GM21786 (cell line): Measurements from ENCODE around the gene MORN2.
A peak's percentile ranks its signal among the peaks of the same experiment; 100 is the strongest.
"Not testable (repeated sequence)": the region's sequence is repeated elsewhere in the genome, so short reads cannot be mapped to it uniquely, and the experiment has no call there.

Source experiments
- ATAC-seq: cut with Tn5 transposase; IDR thresholded peaks from one replicate; pipeline ENCODE4 v1.9.1; 2021; ENCODE audit not compliant: unreplicated experiment

MORN2 gene

GRCh38 chr2:38875576-38876367 is at the start of gene MORN2, which contains the start of gene DHX57:
MORN2 (plus strand) TSS chr2:38875976.
DHX57 (minus strand) TSS chr2:38875934; CDS start chr2:38868405, 7,529 bp downstream.
- ATAC-seq, result peak; percentile 100

GRCh38 chr2:38827539-38828145 is 48.1 kb upstream of the MORN2 start:
- ATAC-seq, result not testable (repeated sequence)

- ATAC-seq, result no peak
Measured at GRCh38 chr2:38828460-38828859, 47.3 kb upstream of the MORN2 start.

GRCh38 chr2:38829971-38830370 is 45.8 kb upstream of the MORN2 start:
- no peak for ATAC-seq

GRCh38 chr2:38830526-38831159 is 45.1 kb upstream of the MORN2 start:
- no peak for ATAC-seq

GRCh38 chr2:38835015-38835601 is 40.7 kb upstream of the MORN2 start:
- ATAC-seq, result no peak

GRCh38 chr2:38835990-38836389 is 39.8 kb upstream of the MORN2 start:
- peak; percentile 98 for ATAC-seq

- ATAC-seq, result no peak
Measured at GRCh38 chr2:38836791-38837190, 39.0 kb upstream of the MORN2 start.

GRCh38 chr2:38850045-38850444 is 25.7 kb upstream of the MORN2 start:
- peak; percentile 99 for ATAC-seq

- no peak for ATAC-seq
Measured at GRCh38 chr2:38856165-38856564, 19.6 kb upstream of the MORN2 start.

GRCh38 chr2:38862476-38862875 is 13.3 kb upstream of the MORN2 start:
- no peak for ATAC-seq

GRCh38 chr2:38863061-38863695 is 12.6 kb upstream of the MORN2 start:
- ATAC-seq, result peak; percentile 50

GRCh38 chr2:38866773-38867443 is 8.9 kb upstream of the MORN2 start:
- ATAC-seq, result no peak

- ATAC-seq, result no peak
Measured at GRCh38 chr2:38871432-38871831, 4.3 kb upstream of the MORN2 start.

- ATAC-seq, result no peak
Measured at GRCh38 chr2:38873763-38874162, 2.0 kb upstream of the MORN2 start.

- no peak for ATAC-seq
Measured at GRCh38 chr2:38875227-38875575, 575 bp upstream of the MORN2 start.

- ATAC-seq, result no peak
Measured at GRCh38 chr2:38876407-38876806, 631 bp downstream of the MORN2 start.

- no peak for ATAC-seq
Measured at GRCh38 chr2:38886063-38886462, 10.3 kb downstream of the MORN2 start.

GRCh38 chr2:38887347-38887746 is 11.6 kb downstream of the MORN2 start:
- ATAC-seq, result no peak

- ATAC-seq, result no peak
Measured at GRCh38 chr2:38887902-38888554, 12.3 kb downstream of the MORN2 start.
